ENCODE measurements around the gene PRKAG3.

Gene PRKAG3

DNA sequence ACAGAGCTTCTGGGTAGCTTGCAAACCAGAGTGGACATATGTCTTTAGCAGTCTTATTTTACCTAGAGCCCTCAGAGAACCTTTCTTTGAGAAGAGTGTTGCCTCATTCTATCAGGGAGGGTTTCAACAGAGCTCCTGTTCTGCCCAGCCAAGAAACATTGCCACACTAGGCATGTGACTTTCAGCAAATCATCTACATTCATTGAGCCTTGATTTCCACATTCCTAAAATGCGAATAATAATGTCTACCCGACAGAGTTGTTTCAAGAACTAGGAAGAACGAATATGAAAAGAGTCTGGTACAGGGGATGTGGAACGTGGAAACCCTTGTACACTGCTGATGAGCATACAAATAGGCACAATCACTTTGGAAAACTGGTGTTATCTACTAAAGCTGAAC lies 7.8 kb upstream of the PRKAG3 start:
- peak; percentile 69 for DNase-seq (ENCODE audit: low spot score)

DNA sequence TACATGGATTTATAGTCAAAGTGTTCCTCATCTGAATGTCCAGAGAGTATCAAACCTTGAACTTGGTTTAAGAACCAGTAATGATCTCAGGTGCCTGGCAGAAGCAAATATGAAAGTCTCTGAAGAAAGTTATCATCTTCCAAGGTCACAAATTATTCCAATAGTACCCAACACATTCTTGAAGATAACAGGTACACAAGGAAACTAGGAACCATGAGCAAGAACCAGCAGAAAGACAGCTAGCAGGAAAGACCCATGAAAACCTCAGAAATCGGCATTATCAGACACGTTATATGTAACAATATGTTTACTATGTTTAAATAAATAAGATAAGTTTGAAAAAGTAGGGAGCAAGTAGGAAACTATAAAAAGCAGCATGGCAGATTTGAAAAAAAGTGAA lies 5.9 kb upstream of the PRKAG3 start:
- no peak for DNase-seq (ENCODE audit: low spot score)

DNA sequence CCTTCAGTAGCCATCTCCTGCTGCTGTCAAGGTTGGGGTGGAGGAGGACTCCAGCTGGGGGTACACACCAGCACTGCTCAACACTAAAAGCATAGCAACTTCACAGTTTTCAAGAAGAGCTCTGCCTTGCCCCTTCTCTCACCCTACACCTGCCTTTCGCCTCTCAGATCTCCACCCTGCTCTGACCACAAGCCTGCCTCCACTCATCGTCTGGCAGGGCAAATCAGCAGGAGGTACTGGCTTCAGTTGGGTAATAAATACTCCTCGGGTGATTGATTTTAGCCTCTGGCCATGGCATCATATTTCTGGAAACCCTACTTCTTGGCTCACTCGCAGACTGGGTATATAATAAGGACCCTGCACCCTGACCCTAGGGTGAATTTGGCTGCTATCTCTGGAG lies 3.1 kb upstream of the PRKAG3 start:
- no peak for DNase-seq (ENCODE audit: low spot score)

DNA sequence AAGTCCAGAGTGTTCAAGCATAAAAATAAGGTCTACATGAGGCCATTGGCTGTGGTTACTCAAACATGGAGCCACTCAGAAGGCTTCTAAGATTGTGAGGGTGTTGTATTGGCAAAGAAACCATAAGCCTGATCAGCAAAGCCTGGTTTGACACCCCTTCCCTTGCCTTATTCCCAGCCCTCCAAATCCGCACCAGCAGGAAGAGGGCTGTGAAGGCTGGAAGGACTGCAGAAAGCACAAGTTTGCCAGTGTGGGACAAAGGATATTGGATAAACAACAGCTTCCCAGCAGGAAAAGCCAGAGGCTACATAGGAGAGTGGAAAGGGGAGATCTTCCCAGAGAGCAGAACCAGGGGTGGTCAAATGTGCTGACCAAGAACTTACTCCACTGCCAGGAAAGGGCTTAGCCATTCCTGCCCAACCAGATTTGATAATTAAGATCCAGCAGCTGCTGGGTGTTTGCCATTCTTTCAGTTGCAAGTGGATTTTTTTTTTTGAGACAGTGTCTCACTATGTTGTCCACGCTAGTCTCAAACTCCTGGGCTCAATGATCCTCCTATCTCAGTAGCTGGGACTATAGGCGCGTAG lies 1.5 kb upstream of the PRKAG3 start:
- no peak for DNase-seq (ENCODE audit: low spot score)

DNA sequence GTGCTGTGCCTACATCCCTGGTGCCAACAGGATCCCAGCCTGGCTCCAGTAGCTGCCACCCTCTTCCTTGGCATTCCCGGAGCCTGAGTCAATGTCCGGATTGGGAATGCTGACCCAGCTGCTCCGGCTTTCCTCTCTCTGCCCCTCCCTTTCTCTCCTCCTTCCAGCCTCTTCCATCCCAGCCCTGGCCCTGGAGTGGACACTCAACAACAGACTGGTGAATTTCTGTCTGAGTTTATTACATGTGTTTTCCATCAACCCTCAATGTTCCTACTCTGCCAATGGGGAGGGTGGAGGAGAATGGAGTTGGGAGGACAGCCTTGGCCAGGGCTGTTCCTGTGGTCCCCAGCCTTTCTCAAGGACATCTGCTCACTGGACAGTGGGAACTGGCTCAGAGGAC lies 917 bp upstream of the PRKAG3 start:
- peak; percentile 78 for DNase-seq (ENCODE audit: low spot score)

DNA sequence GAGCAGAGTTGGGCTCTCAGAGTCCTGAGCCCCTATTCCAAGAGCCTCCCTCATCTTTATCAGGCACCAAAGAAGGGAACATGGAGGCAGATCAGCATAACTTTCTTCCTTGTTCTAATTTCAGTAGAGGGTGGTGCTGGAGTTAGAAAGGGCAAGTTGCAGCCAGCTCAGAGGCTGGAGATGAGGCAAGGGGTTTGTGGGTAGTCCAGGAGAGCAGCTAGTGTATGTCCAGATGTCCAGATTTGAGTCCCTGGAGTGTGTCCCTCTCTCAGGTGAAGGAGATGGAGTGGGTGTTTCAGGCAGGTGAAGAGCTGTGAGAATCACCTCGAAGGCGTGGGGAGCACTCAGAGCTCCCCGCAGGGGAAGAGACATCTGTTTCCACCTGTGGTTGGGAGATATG lies 478 bp upstream of the PRKAG3 start:
- DNase-seq (ENCODE audit: low spot score) = no peak

DNA sequence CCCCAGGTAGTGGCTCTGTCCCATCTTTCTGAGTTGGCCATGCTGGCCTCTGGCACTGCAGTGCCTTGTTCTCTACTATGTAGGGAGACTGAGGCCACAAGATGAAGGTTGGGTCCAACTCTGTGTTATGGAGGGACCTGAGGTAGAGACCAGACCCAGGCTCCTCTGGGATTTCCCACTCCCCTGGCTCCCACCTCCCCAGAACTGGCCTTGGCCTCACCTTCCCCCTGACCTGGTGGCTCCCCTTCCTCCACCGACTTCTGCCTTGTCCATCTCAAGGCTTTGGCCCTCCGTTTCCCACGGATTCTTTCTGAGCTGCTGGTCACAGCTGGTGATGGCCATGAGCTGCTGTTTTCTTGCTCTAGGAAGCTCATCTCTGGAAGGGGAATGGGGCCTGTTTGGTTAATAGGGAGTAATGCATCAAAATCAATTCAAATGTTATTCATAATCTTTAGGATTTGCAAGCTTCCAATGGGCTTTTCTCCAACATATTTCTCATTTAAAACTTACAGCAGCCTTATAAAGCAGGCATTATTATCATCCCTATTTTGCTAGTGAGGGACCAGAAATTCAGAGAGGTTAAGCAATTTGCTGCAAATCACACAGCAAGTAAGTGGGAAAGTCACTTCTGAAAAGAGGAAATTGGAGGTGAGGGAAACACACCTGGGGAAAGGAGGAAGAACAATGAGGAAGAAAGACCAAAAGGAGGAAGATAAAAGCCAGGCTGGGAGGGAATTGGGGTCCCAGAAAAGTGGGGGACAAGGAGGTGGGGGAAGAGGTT lies 887 bp downstream of the PRKAG3 start:
- no peak for DNase-seq (ENCODE audit: low spot score)

DNA sequence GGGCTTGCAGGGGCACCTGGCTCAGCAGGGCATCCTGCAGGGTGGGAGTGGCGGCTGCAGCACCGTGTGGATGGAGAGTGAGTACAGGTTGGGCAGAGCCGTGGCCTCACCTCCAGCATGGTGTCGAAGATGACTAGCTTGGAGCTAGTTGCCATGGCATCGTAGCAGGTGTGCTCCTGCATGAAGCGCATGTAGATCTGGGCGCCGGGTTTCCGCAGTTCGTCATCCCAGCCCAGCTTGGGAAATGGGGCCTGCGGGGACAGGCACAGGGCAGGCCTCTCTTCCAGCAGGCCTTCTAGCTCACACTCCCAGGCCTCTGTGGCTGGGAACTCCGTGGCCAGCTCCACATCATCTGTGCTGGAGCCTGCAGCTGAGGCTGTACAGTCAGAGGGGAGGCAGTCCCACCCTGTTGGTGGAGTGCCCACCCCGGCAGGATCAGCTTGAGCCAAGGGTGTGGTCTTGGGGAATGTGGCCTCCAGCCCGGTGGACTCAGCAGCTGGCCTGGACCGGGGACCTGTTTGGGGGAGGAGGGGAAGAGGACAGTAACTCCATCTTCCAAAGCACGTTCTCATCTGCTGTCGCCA lies 1.6 kb downstream of the PRKAG3 start:
- DNase-seq (ENCODE audit: low spot score) = no peak

DNA sequence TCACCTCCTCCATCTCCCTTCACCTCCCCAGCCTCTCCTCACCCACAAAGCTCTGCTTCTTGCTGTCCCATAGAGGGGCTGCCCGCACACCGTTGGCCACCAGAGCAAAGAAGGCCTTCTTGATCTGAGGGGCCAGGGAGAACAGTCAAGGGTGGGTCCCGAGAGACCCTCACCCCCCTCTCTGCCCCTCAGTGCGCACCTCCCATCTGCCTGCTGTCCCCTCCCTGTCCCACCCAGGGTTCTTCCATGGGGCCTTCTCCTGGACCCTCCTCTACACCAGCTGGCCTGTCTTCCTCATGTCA lies 3.2 kb downstream of the PRKAG3 start:
- no peak for DNase-seq (ENCODE audit: low spot score)

DNA sequence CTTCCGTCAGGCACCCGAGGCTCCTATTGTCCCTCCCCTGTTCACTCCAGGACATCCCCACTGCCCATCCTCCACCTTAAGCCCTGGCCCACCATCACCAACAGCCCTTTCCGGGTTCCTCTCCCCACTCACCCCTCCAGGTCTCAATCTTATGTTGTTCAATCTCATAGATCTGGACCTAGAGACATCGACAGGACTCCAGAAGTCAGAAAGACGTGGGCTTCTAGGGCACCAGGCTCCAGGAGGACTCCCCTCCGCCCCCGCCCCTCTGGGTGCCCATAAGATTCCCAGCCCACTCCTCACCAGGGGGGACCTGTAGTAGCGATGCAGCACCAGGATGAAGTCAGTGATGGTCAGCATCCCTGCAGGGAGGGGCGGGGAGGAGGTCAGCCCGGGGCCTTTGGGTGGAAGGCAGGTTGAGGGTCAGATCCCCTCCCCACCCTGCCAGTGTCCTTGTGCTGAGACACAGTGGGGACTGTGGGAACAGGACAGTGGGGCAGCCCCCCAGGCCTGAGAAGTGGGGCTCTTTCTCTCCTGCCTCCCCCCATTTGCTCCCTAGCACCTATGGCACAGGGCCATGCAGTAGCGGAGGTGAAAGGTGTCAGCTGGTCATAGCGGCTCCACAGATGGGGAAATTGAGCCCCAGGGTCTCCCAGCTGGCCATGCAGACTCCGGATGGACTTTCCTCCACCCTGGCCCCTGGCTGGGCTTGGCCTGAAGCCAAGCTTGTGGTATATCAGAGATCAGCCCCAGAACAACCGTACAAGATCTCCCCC lies 3.7 kb downstream of the PRKAG3 start:
- DNase-seq (ENCODE audit: low spot score) = no peak

DNA sequence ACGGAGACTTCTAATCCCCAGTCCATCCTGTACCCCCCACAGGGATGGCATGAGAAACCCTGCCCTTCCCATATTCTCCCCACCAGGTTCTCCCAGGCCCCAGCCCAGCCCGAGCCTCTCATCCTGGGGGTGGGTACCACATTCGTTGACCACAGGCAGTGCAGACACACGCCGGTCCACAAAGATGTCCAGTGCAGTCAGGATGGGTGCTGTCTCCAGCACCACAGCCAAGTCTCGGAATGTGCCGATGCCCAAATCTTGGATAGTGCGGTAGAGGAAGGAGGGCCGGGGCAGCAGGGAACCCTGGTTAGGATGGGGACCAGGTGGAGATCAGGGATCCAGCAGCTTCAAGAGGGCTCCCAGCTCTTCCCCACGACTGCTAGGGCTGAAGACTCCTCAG lies 4.8 kb downstream of the PRKAG3 start:
- no peak for DNase-seq (ENCODE audit: low spot score)

DNA sequence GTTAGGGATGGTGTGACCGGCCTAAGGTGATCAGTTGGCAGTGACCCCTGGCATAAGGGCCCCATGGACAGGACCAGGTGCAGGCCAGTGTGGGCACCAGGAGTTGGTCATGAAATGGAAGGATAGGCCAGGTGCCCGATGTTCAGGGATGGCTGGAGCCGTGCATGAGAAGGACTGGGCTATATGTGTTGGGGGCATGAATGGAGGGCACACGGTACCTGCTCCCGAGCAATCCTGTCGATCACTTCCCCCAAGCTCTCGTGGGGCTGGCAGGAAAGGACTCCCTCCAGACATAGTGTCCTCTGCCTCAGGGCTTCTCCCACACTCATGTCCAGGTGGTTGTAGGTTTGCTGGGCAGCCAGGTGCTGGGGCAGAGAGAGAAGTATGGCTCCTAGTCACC lies 7.6 kb downstream of the PRKAG3 start:
- DNase-seq (ENCODE audit: low spot score) = no peak

DNA sequence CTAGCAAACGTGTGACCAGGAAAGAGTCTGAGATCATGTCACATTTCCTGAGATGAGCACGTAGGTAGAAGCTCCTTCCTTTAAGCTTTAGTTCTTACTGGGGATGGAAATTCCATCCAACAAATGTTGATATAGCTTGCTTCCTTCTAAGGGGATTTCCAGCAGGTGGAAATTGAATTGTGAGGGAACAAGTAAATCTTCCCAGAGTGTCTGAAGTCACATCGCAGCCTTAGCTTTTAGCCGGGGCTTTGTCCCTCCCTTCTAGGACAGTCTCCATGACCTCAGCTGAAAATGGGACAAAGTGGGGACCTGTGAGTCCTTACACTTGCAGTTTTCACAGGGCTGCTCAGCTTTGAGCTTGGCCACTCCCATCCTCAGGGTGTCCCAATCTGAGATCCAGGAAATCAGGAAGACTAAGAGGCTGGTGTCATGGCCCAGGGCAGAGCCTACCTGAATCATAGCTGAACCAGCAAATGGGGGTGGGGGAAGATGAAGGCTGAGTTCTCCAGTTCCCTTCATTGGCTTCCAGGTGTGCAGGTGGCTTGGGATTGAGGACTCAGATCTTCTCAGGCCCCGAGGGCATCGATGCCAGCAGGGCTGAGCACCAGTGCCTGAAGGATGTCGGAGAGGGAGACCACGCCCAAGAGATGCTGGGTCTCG lies 8.3 kb downstream of the PRKAG3 start:
- no peak for DNase-seq (ENCODE audit: low spot score)

DNA sequence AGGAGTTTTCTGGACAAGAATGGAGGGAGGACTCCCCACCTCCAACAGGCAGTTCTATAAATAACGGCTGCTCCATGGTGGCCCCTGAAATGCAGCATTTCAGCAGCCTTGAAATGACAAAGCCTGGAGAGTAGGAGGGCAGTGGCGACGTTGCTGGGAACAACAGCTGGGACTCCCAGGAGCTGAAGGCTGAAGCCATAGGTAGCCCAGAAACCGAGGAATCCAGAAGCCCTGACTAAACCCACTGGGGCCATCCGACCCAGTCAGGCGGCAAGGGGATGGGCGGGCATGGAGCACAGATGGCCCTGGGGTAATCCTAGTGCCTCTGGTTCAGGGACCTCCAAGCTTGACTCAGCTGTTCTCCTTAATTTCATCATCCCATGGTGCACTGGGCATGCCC lies 9.0 kb downstream of the PRKAG3 start:
- no peak for DNase-seq (ENCODE audit: low spot score)

DNA sequence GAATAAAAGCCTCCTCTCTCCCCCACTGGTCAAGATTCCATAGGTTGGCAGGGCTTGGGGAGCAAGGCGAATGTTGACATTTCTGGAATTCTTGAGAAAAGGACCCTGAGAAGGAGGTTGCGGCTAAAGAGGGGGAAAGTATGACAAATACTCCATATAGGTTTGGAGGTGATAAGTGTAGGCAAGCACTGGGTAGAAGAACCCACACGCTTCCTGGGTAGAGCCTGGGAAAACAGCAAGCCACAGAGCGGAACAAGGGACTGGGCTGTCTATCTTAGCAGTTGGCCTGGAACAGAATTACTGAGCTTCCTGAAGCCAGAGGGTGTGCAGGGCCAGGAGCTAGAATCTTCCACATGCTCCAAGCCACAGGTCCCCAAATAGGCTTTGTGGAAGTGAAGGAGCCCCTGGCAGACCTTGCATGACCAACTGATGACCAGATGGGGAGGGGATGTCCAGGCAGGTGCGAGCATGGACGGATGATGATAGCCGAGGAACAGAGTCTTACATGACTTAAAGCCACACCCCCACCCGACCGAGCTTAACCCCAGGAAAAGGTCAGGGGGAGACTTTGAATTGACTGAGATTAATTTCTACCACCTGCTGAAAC lies 9.9 kb downstream of the PRKAG3 start:
- no peak for DNase-seq (ENCODE audit: low spot score)

DNA sequence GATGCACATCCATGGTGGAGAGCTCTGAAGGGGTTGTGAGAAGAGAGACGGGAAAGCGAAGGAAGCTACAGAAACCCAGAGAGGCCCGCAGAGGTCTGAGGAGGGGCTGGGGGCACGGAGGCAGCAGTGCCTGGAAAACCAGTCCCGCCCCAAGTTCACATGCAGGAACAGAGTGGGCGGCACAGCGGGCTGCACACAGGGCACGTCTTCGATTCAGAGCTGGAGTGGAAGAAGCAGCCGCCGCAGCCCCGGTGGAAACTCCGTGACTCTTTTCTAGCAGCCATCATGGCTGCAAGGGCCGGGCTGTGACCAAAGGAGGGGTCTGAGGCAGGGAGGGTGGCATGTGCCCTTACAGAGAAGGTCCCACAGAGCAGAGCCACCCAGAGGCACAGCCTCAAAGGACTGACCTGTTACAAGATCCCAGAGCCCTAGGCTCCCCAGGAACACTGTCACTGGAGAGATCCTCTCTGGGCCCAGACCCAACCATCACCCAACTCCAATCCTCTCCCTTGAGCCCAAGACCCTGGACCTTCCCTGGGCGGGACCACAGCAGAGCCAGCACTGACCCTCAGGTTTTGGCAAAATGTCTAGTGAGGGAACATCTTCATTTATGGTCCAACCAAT lies 10.7 kb downstream of the PRKAG3 start:
- DNase-seq (ENCODE audit: low spot score) = no peak

DNA sequence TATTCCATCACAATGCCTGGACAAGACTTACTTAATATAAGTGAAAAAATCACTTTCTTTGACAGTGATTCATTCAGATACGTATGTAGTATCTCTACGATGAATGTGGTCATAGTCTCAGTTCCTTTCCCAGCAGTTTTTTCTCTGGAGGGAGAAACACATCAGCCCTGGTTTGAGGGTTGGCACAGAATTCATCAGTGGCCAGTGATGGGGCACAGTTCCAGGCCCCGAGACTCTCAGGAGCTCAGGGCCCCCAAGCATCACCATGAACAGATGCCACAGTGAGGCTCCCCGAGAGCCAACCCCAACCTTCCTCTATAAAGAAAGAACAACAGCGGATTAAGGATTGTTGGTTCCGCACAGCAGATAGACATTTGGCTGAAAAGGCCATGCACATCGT lies 12.5 kb downstream of the PRKAG3 start:
- DNase-seq (ENCODE audit: low spot score) = no peak

DNA sequence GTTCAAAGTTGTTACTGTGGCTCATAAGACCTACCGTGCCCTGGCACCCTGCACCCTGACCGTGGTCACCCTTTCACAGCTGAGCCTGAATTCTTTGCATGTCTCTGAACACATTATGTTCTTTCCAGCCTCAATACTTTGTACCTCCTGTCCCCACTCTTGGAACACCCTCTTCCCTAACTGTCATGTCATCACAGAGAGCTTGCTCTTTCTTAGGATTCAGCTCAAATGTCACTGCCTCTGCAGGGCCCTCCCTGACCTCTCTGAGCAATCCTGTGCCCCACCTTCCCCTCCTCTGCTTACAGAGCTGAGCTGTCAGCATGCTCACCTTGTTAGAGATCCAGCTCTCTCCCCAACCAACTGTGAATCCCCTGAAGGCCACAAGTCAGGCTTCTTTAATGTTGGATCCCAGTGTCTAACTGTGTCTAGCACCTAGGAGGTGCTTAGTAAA lies 15.0 kb downstream of the PRKAG3 start:
- no peak for DNase-seq (ENCODE audit: low spot score)

DNA sequence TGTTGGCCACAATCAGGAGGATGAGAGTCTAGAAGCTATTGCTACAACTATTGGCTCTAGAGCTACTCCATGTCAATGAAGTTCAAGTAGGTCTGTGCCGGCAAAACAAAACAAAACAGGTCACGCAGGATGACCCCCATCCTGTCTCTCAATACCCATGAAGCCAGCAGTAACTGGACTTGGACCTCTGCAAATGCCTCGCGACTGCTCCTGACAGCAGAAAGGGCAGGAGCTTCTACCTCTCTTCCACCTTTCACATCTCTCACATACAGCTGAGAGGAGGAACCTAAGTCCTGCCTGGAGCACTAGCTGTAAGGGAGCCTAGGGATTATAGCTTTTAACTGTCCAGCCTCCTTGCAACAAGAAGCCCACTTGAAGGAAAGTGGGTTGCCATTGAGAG lies 16.0 kb downstream of the PRKAG3 start:
- DNase-seq (ENCODE audit: low spot score) = no peak

DNA sequence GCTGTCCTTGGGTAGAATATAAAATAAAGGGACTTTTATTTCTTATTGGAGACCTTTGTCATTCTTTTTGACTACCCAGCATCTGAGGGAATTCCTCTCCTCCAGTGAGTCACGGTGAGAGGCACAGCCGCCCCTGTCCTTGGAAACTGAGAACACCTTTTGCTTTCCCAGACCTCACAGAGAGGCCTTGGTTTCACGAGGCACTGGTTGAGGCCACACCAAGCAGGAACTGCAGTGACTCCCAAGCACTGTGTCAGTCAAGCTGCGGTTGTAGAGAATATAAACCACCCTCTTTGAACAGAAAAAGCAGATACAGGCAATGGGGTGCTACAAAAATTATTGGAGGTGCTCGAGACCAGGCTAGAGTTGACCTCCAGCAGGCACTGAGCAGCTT lies 16.4 kb downstream of the PRKAG3 start:
- DNase-seq (ENCODE audit: low spot score) = no peak

DNA sequence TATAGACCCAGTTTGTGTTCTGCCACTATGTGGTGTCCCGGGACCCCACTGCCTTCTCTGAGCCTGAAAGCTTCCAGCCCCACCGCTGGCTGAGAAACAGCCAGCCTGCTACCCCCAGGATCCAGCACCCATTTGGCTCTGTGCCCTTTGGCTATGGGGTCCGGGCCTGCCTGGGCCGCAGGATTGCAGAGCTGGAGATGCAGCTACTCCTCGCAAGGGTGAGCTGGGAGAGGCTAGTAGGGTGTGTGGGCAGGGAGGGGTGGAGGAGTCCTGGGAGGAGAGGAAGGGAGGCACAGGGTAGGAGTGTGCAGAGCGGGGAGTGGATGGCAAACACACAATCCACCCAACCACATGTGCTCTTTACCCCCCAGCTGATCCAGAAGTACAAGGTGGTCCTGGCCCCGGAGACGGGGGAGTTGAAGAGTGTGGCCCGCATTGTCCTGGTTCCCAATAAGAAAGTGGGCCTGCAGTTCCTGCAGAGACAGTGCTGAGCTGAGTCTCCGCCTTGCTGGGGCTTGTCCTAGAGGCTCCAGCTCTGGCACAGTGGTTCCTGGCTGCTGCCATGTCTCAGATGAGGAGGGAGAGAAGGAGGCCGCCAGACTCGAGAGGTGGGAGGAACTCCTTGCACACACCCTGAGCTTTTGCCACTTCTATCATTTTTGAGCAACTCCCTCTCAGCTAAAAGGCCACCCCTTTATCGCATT lies 16.9 kb downstream of the PRKAG3 start:
- no peak for DNase-seq (ENCODE audit: low spot score)
